LNCAP (cell line): ENCODE results near the gene OGFR.

ENCODE experiments used
- CTCF ChIP-seq: fragments of 450-650 bp; IDR thresholded peaks from 2 replicates; pipeline ENCODE4 v1.5.1; 2017; ENCODE audit warnings: mild to moderate bottlenecking

Gene OGFR

DNA sequence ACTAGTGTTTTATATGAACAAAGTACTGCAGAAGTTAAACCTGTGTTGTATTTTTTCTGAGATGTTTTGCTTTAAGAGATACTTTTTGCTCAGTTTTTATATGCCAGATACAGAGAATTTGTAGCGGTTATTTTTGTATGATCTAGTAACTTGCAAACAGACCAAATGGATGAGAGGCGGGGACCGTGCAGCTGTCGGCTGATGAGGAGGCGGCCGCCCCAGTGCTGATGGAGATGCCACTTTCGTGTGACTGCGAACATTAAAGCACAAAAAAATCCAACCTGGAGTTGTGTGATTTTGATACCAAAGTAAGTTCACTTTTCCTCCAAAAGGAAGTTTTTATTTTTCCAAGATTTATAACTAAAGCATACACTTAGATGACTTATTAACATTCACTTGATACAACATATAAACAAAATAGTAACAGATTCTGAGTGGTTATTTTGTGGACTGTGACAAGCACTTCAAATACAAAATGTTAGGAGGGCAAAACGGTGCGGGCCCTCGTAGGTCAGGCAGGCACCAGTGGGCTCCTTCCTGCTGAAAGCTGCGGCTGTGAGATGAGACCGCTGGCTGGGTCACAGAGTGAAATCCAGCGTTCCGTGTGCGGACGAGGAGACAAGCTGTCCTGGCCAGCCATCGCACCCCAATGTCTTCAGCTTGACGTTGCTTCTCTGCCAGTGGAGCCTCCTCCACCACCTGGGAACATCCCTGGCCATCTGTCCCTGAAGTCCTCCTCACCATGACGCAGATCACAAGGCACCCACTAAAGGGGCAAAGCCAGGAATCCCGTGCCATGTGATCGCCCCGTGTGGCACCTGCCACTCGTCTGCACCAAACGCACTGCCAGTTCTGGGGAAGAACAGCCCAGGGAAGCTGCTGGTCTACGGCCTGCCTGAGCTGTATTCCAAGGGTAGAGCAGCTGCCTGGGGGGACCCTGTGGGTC, 4.0 kb upstream of the OGFR start:
- TF ChIP-seq CTCF = no peak

- TF ChIP-seq CTCF = no peak
These were observed 3.2 kb upstream of the OGFR start for GRCh38 chr20:62801284-62802010.

- TF ChIP-seq CTCF = no peak
These were observed 2.5 kb upstream of the OGFR start for GRCh38 chr20:62802026-62802712.

GRCh38 chr20:62804021-62804626, 511 bp upstream of the OGFR start:
- no peak for TF ChIP-seq CTCF

DNA sequence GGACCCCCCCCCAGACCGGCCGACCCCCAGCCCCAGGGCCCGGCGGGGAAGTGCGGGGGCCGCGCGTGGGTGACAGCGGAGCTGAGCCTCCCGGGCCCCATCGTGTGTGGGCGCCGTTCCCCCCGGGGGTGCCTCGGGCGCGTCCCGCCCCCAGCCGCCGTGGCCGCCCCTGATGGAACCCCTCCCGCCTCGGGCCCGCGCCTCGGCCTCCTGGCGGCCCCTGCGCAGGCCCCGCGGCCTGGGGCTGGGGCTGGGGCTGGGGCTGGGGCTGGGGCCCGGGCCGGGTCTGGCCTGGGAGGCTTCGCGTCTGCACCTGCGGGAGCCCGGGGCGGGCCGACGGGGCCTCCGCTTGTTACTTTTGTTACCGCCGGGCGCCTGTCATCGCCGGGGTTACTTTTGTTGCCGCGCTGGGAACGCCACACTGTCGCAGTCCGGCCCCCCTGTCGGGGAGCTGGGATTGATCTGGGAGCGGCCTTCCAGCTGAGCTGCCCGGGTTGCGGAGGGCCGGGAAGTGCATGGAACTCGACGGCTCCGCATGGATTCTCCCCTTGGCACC, 598 bp downstream of the OGFR start:
- TF ChIP-seq CTCF = no peak

GRCh38 chr20:62805711-62806382, 1.2 kb downstream of the OGFR start:
- TF ChIP-seq CTCF = no peak
